Cardiac septum (tissue), 1 donor: ENCODE measurements around the gene CYP2A6. TPM values are rescaled to one million over a fixed set of nuclear protein-coding genes. Genes with fewer than 3 reads are reported as not detected.

ENCODE experiments used
- DNase-seq: peaks from one replicate; pipeline ENCODE4 v3.0.0-alpha.2; 2020; ENCODE audit warnings: low spot score
- intact Hi-C: fragments of 100-400 bp; cut with DNase I; formaldehyde crosslinking; loops from one replicate; pipeline ENCODE4 v1.14.0; 2022
- total RNA-seq: library from RNA; stranded (reverse); fragmentation: NEBNext Ultra II Directional; extraction: Animal tissue kit (Norgen Biotek cat#: 25700); gene quantifications from one replicate; pipeline ENCODE4 v1.2.1, GENCODE V29; 2021
- donor health status: DM: no; HTN: no; CAD: no.

Gene CYP2A6
- total RNA-seq, 1 donor from 2014 or later: not detected

- no peak for DNase-seq
- intact Hi-C loops: no loop called here
Observed at GRCh38 chr19:40805258-40805868, 44.9 kb downstream of the CYP2A6 start.

GRCh38 chr19:40804783-40805242 is 45.4 kb downstream of the CYP2A6 start:
- intact Hi-C loops: no loop called here
- DNase-seq: no peak

GRCh38 chr19:40803857-40804782 is 46.1 kb downstream of the CYP2A6 start:
- intact Hi-C loops: no loop called here

GRCh38 chr19:40803170-40803856 is 46.9 kb downstream of the CYP2A6 start:
- DNase-seq: no peak
- intact Hi-C loops: no loop called here

More at GRCh38 chr19:40803857-40804782, 46.1 kb downstream of the CYP2A6 start:
- DNase-seq: no peak

GRCh38 chr19:40802300-40803169 is 47.7 kb downstream of the CYP2A6 start:
- intact Hi-C loops: no loop called here
- peak; percentile 89 for DNase-seq

- intact Hi-C loops: no loop called here
- no peak for DNase-seq
Observed at GRCh38 chr19:40801426-40802299, 48.6 kb downstream of the CYP2A6 start.

GRCh38 chr19:40800997-40801377 is 49.3 kb downstream of the CYP2A6 start:
- intact Hi-C loops: no loop called here
- no peak for DNase-seq

- no peak for DNase-seq
- intact Hi-C loops: no loop called here
Observed at GRCh38 chr19:40800339-40800996, 49.8 kb downstream of the CYP2A6 start.

GRCh38 chr19:40799558-40800338 is 50.5 kb downstream of the CYP2A6 start:
- intact Hi-C loops: loop anchor here (2.0 kb wide), 1 partner anchor 137 kb away; no protein-coding TSS in a partner anchor
- DNase-seq: peak; percentile 87

GRCh38 chr19:40798683-40799557 is 51.3 kb downstream of the CYP2A6 start, which contains the start of gene EGLN2:
EGLN2 (plus strand) TSS chr19:40799191; CDS start chr19:40800573, 1,382 bp downstream.
- intact Hi-C loops: loop anchor here (1.0 to 2.0 kb wide), 2 partner anchors 83 to 136 kb away; partner anchors contain the start of gene COQ8B
- peak; percentile 100 for DNase-seq

GRCh38 chr19:40797963-40798682 is 52.1 kb downstream of the CYP2A6 start:
- intact Hi-C loops: loop anchor here (1.0 to 2.0 kb wide), 2 partner anchors 82 to 135 kb away; partner anchors contain the start of gene COQ8B
- DNase-seq: no peak

GRCh38 chr19:40797166-40797962 is 52.9 kb downstream of the CYP2A6 start:
- intact Hi-C loops: no loop called here
- no peak for DNase-seq
